ENCODE measurements around the gene JPH4. TPM values are rescaled to one million over a fixed set of nuclear protein-coding genes. Genes with fewer than 3 reads are reported as not detected.
"Not testable (repeated sequence)": the region's sequence is repeated elsewhere in the genome, so short reads cannot be mapped to it uniquely, and the experiment has no call there.

The JPH4 gene
- total and polyA plus RNA-seq, 4 donors, result 0.23 to 3.1 (median 1.0) TPM

GRCh38 chr14:23538785-23539184, 39.8 kb downstream of the JPH4 start:
- Histone ChIP-seq H3K27me3 (ENCODE audit: control insufficient read depth in 3 of 3, insufficient read depth in 3 of 3, low read length in 2 of 3) (no peaks in the 10 kb centered on the region), H3K4me3 (no peak overlapping the region), H3K36me3 (ENCODE audit: control insufficient read depth in 4 of 4, insufficient read depth in 4 of 4, low read length in 4 of 4) (no peaks in the 10 kb centered on the region), H3K9me3 (ENCODE audit: control insufficient read depth in 4 of 4, insufficient read depth in 3 of 4, low read length in 3 of 4) (no peaks in the 10 kb centered on the region), H3K4me1 (ENCODE audit: control insufficient read depth in 5 of 5, insufficient read depth in 5 of 5, low read length in 5 of 5) (peaks cover 0 to 13% (median 0%) of the 10 kb centered on the region in 5 donors), H3K9ac (ENCODE audit: insufficient read depth in 1 of 2, low read length in 2 of 2) (no peak overlapping the region), H3K27ac (ENCODE audit: low read depth in 1 of 2, low read length in 1 of 2) (no peak overlapping the region)
- ATAC-seq (ENCODE audit: insufficient read depth, low FRiP score), result no peak
- TF ChIP-seq, protein P1, sequence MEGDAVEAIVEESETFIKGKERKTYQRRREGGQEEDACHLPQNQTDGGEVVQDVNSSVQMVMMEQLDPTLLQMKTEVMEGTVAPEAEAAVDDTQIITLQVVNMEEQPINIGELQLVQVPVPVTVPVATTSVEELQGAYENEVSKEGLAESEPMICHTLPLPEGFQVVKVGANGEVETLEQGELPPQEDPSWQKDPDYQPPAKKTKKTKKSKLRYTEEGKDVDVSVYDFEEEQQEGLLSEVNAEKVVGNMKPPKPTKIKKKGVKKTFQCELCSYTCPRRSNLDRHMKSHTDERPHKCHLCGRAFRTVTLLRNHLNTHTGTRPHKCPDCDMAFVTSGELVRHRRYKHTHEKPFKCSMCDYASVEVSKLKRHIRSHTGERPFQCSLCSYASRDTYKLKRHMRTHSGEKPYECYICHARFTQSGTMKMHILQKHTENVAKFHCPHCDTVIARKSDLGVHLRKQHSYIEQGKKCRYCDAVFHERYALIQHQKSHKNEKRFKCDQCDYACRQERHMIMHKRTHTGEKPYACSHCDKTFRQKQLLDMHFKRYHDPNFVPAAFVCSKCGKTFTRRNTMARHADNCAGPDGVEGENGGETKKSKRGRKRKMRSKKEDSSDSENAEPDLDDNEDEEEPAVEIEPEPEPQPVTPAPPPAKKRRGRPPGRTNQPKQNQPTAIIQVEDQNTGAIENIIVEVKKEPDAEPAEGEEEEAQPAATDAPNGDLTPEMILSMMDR (IDR thresholded peaks at IDR 0.05; ENCODE audit: control extremely low read depth, extremely low read depth), result no peak
- peak; percentile 55 to 75 (median 64) for DNase-seq
- 63 to 83% methylated on average over 7 of the region's 7 CpGs for WGBS, 2 donors

GRCh38 chr14:23538050-23538718, 40.4 kb downstream of the JPH4 start:
- H3K27ac ChIP-seq (ENCODE audit: low read depth in 1 of 2, low read length in 1 of 2), result no peak overlapping the region
- WGBS, 2 donors, result 76 to 85% methylated on average over 10 of the region's 10 CpGs
- no peaks in the 10 kb centered on the region for H3K27me3 ChIP-seq (ENCODE audit: control insufficient read depth in 3 of 3, insufficient read depth in 3 of 3, low read length in 2 of 3)
- no peaks in the 10 kb centered on the region for H3K9me3 ChIP-seq (ENCODE audit: control insufficient read depth in 4 of 4, insufficient read depth in 3 of 4, low read length in 3 of 4)
- DNase-seq (no peak), ATAC-seq (ENCODE audit: insufficient read depth, low FRiP score) (no peak)
- H3K4me3 ChIP-seq, result no peak overlapping the region
- H3K36me3 ChIP-seq (ENCODE audit: control insufficient read depth in 4 of 4, insufficient read depth in 4 of 4, low read length in 4 of 4), result no peaks in the 10 kb centered on the region
- TF ChIP-seq, protein P1 (IDR thresholded peaks at IDR 0.05; ENCODE audit: control extremely low read depth, extremely low read depth), result no peak
- no peak overlapping the region for H3K9ac ChIP-seq (ENCODE audit: insufficient read depth in 1 of 2, low read length in 2 of 2)
- H3K4me1 ChIP-seq (ENCODE audit: control insufficient read depth in 5 of 5, insufficient read depth in 5 of 5, low read length in 5 of 5), result peaks cover 0 to 13% (median 0%) of the 10 kb centered on the region in 5 donors

DNA sequence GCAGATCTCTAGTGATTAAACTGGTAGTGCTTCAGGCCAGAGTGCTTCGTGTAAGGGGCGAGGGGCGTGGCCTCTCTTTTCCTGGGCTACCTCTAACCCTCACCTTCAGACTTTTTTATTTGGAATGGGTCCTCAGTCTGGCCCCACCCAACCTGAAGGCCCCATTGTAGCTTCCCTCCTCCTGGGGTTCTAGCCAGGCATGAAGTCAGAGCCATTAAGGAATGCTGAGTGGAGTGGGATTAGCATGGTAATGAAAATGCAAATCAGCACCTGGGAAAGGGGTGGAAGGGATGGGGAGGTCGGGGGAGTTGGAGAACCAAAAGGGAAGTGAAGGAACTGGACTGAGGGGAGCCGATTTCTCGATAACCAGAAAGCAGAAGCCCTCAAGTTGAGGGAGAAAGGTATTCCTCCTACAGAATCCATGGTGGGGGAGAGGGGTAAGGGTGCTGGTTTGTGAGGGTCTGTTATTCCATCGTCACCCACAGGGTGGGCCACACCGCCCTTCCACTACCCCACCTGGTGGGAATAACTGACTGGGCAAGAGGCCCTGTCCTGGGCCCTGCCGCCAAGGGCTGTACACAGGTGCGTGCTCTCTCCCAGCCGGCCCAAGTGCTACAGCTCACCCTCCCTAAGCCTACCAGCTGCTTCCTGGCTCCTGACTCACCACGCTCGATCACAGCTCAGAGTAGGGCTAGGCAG, 41.1 kb downstream of the JPH4 start:
- Histone ChIP-seq H3K9ac (ENCODE audit: insufficient read depth in 1 of 2, low read length in 2 of 2) (no peak overlapping the region), H3K27ac (ENCODE audit: low read depth in 1 of 2, low read length in 1 of 2) (no peak overlapping the region), H3K4me1 (ENCODE audit: control insufficient read depth in 5 of 5, insufficient read depth in 5 of 5, low read length in 5 of 5) (peaks cover 0 to 13% (median 0%) of the 10 kb centered on the region in 5 donors), H3K9me3 (ENCODE audit: control insufficient read depth in 4 of 4, insufficient read depth in 3 of 4, low read length in 3 of 4) (no peaks in the 10 kb centered on the region), H3K4me3 (no peak overlapping the region), H3K36me3 (ENCODE audit: control insufficient read depth in 4 of 4, insufficient read depth in 4 of 4, low read length in 4 of 4) (no peaks in the 10 kb centered on the region), H3K27me3 (ENCODE audit: control insufficient read depth in 3 of 3, insufficient read depth in 3 of 3, low read length in 2 of 3) (no peaks in the 10 kb centered on the region)
- DNase-seq, result no peak
- no peak for ATAC-seq (ENCODE audit: insufficient read depth, low FRiP score)
- WGBS, 2 donors, result 56 to 71% methylated on average over 13 of the region's 13 CpGs
- TF ChIP-seq, protein P1 (IDR thresholded peaks at IDR 0.05; ENCODE audit: control extremely low read depth, extremely low read depth), result no peak

DNA sequence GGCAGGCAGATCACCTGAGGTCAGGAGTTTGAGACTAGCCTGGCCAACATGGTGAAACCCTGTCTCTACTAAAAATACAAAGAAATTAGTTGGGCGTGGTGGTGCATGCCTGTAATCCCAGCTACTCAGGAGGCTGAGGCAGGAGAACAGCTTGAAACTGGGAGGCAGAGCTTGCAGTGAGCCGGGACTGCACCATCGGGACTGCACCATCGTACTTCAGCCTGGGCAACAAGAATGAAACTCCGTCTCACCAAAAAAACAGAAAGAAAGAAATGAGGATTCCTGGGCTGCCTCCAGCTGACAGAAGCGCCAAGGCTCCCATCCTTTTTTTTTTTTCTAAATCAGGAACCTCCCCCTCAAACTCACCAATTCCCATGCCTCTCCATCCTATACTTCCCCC, 41.7 kb downstream of the JPH4 start:
- DNase-seq; H3K9ac ChIP-seq (ENCODE audit: insufficient read depth in 1 of 2, low read length in 2 of 2); H3K4me3 ChIP-seq; H3K27me3 ChIP-seq (ENCODE audit: control insufficient read depth in 3 of 3, insufficient read depth in 3 of 3, low read length in 2 of 3); H3K36me3 ChIP-seq (ENCODE audit: control insufficient read depth in 4 of 4, insufficient read depth in 4 of 4, low read length in 4 of 4); ATAC-seq (ENCODE audit: insufficient read depth, low FRiP score); H3K27ac ChIP-seq (ENCODE audit: low read depth in 1 of 2, low read length in 1 of 2); H3K9me3 ChIP-seq (ENCODE audit: control insufficient read depth in 4 of 4, insufficient read depth in 3 of 4, low read length in 3 of 4): not testable (repeated sequence)
- WGBS, 2 donors, result 85 to 97% methylated on average over 5 to 6 of the region's 6 CpGs
- peaks cover 0 to 13% (median 0%) of the 10 kb centered on the region in 5 donors for H3K4me1 ChIP-seq (ENCODE audit: control insufficient read depth in 5 of 5, insufficient read depth in 5 of 5, low read length in 5 of 5)
